Suprapubic skin (tissue), 4 donors: ENCODE data around the gene KRTAP4-16. TPM values are rescaled to one million over a fixed set of nuclear protein-coding genes. Genes with fewer than 3 reads are reported as not detected.
"Not testable (repeated sequence)": the region's sequence is repeated elsewhere in the genome, so short reads cannot be mapped to it uniquely, and the experiment has no call there.

Experiments used
- DNase-seq, 2 donors: peaks; one replicate each; pipeline ENCODE4 v3.0.0-alpha.2; 2019; ENCODE audit warnings: low spot score in 2 of 2
- H3K27ac ChIP-seq: fragments of 200-600 bp; sonication (generic); one replicate; pipeline ENCODE4 v1.5.1; 2019
- H3K27me3 ChIP-seq: fragments of 200-600 bp; sonication (generic); one replicate; pipeline ENCODE4 v1.5.1; 2019
- H3K36me3 ChIP-seq: fragments of 200-600 bp; sonication (generic); one replicate; pipeline ENCODE4 v1.5.1; 2019
- H3K4me1 ChIP-seq: fragments of 200-600 bp; sonication (generic); one replicate; pipeline ENCODE4 v1.5.1; 2019
- H3K4me3 ChIP-seq: fragments of 200-600 bp; sonication (generic); one replicate; pipeline ENCODE4 v1.5.1; 2019; ENCODE audit warnings: mild to moderate bottlenecking
- H3K9me3 ChIP-seq: fragments of 200-600 bp; sonication (generic); one replicate; pipeline ENCODE4 v1.5.1; 2019
- CTCF ChIP-seq, 2 donors: fragments of 200-600 bp in 1 of 2; fragments of 450-650 bp in 1 of 2; sonication (generic) in 1 of 2; IDR thresholded peaks; one replicate each; pipeline ENCODE4 v1.5.1; 2016 to 2019; ENCODE audit warnings: antibody characterized with exemption in 2 of 2, mild to moderate bottlenecking in 1 of 2, moderate library complexity in 1 of 2
- EP300 ChIP-seq: sonication (generic); formaldehyde crosslinking; IDR thresholded peaks from one replicate; pipeline ENCODE4 v1.6.1; 2017; ENCODE audit warnings: antibody characterized with exemption
- POLR2A ChIP-seq, 2 donors: fragments of 450-650 bp; IDR thresholded peaks; one replicate each; pipeline ENCODE4 v1.6.1; 2017; ENCODE audit warnings: antibody characterized with exemption in 2 of 2, mild to moderate bottlenecking in 2 of 2, moderate library complexity in 2 of 2
- POLR2AphosphoS5 ChIP-seq, 3 donors: sonication (generic); formaldehyde crosslinking; IDR thresholded peaks; one replicate each; pipeline ENCODE4 v1.6.1; 2017; ENCODE audit warnings: antibody characterized with exemption in 3 of 3
- WGBS: methylation state at CpG from one replicate; pipeline ENCODE4 v1.1.5; 2018; 5-methylcytosine and 5-hydroxymethylcytosine counted together
- total RNA-seq, 4 donors: library from RNA; depleted of rRNA; stranded (reverse); fragments of >200 nt; gene quantifications; one replicate each; pipeline ENCODE4 v1.1.0, GENCODE V29; 2016

The KRTAP4-16 gene
- total RNA-seq, 4 donors from 2014 or later, result not detected

- no peak for TF ChIP-seq CTCF (IDR thresholded peaks at IDR 0.05)
- TF ChIP-seq EP300, result no peak
- TF ChIP-seq POLR2AphosphoS5 (IDR thresholded peaks at IDR 0.05), result no peak
- no peak for TF ChIP-seq POLR2A (IDR thresholded peaks at IDR 0.05)
- H3K9me3 ChIP-seq, result peaks cover 9% of the 10 kb centered on the region
- no peaks in the 10 kb centered on the region for H3K36me3 ChIP-seq
- DNase-seq, result no peak
- 84% methylated on average over 2 of the region's 2 CpGs for WGBS
- H3K27ac ChIP-seq, result no peak overlapping the region
- no peaks in the 10 kb centered on the region for H3K4me1 ChIP-seq
- H3K27me3 ChIP-seq, result peaks cover under 1% of the 10 kb centered on the region
- no peak overlapping the region for H3K4me3 ChIP-seq
These were observed 43.3 kb upstream of the KRTAP4-16 start for GRCh38 chr17:41145261-41145660.

- H3K9me3 ChIP-seq, result peaks cover 11% of the 10 kb centered on the region
- no peak for DNase-seq
- no peaks in the 10 kb centered on the region for H3K4me1 ChIP-seq
- no peak overlapping the region for H3K27ac ChIP-seq
- H3K27me3 ChIP-seq, result peaks cover 4% of the 10 kb centered on the region
- WGBS, result 91% methylated on average over 1 of the region's 1 CpG
- H3K36me3 ChIP-seq, result no peaks in the 10 kb centered on the region
- TF ChIP-seq CTCF (IDR thresholded peaks at IDR 0.05) (no peak), POLR2AphosphoS5 (IDR thresholded peaks at IDR 0.05) (no peak), POLR2A (IDR thresholded peaks at IDR 0.05) (no peak), EP300 (no peak)
- H3K4me3 ChIP-seq, result no peak overlapping the region
These were observed 42.8 kb upstream of the KRTAP4-16 start for GRCh38 chr17:41144846-41145245.

GRCh38 chr17:41141361-41141760 lies 39.4 kb upstream of the KRTAP4-16 start:
- Histone ChIP-seq H3K27ac (no peak overlapping the region), H3K36me3 (no peaks in the 10 kb centered on the region), H3K27me3 (peaks cover 6% of the 10 kb centered on the region), H3K9me3 (peaks cover 14% of the 10 kb centered on the region), H3K4me1 (no peaks in the 10 kb centered on the region), H3K4me3 (no peak overlapping the region)
- no peak for DNase-seq
- no peak for TF ChIP-seq EP300
- no peak for TF ChIP-seq CTCF (IDR thresholded peaks at IDR 0.05)
- TF ChIP-seq POLR2A (IDR thresholded peaks at IDR 0.05), result no peak

GRCh38 chr17:41140360-41141131 lies 38.5 kb upstream of the KRTAP4-16 start, which contains the start of gene KRTAP4-6:
TSS of gene KRTAP4-6 (minus strand) at chr17:41140544. CDS start at chr17:41140487, 57 bp downstream.
- Histone ChIP-seq H3K36me3 (no peaks in the 10 kb centered on the region), H3K9me3 (peaks cover 14% of the 10 kb centered on the region), H3K4me1 (no peaks in the 10 kb centered on the region), H3K4me3 (no peak within 1 kb of the TSS), H3K27me3 (peaks cover 6% of the 10 kb centered on the region), H3K27ac (no peak within 1 kb of the TSS)
- WGBS, result 82% methylated on average over 6 of the region's 6 CpGs
- no peak for DNase-seq
- TF ChIP-seq POLR2AphosphoS5 (IDR thresholded peaks at IDR 0.05) (no peak), CTCF (IDR thresholded peaks at IDR 0.05) (no peak), EP300 (no peak), POLR2A (IDR thresholded peaks at IDR 0.05) (no peak)

GRCh38 chr17:41139865-41140264 lies 37.9 kb upstream of the KRTAP4-16 start:
- H3K27ac ChIP-seq, H3K36me3 ChIP-seq, DNase-seq, H3K27me3 ChIP-seq, H3K4me3 ChIP-seq, H3K4me1 ChIP-seq: not testable (repeated sequence)
- peaks cover 14% of the 10 kb centered on the region for H3K9me3 ChIP-seq
- 87% methylated on average over 11 of the region's 12 CpGs for WGBS
